Measurements from ENCODE around the gene PRKAG2. TPM values are rescaled to one million over a fixed set of nuclear protein-coding genes. Genes with fewer than 3 reads are reported as not detected.

Gene PRKAG2
- total RNA-seq, 4 donors from 2014 or later, result 8.9 to 35.1 (median 13.6) TPM

- no peak for DNase-seq
- TF ChIP-seq CTCF (IDR thresholded peaks at IDR 0.05), result no peak
- no peak for TF ChIP-seq POLR2A (IDR thresholded peaks at IDR 0.05)
These were observed 177.6 kb downstream of the PRKAG2 start for GRCh38 chr7:151699147-151699927.

DNA sequence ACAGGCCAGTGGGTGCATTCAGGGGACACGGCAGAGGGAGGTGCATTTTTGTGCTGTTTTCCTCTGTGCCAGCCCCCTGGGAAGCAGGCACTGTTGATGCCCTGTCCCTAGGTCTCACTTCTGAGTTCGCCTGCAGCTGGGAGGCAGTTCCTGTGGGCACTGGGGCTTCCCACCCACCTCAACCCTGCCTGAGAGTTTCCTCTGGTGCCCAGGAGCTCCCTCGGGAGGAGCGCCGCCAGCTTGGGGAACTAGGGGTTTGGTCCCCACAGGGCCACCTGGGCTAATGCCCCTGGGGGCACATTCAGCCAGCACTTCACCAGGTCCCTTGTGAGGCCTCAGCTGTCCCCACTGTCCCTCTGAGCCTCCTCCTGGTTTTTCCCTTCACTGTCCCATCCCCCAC, 179.0 kb downstream of the PRKAG2 start:
- intact Hi-C loops (cut with DNase I), result no loop called here
- no peak overlapping the region for H3K27ac ChIP-seq
- H3K4me1 ChIP-seq, result peaks cover 24 to 37% (median 28%) of the 10 kb centered on the region in 3 donors
- no peaks in the 10 kb centered on the region for H3K9me3 ChIP-seq
- WGBS, 2 donors, result no CpG with 5 or more reads among the region's 5 CpGs
- no peaks in the 10 kb centered on the region for H3K27me3 ChIP-seq
- no peak for TF ChIP-seq POLR2A (IDR thresholded peaks at IDR 0.05)
- no peak overlapping the region for H3K4me3 ChIP-seq
- peaks cover 0 to 6% (median 0%) of the 10 kb centered on the region in 3 donors for H3K36me3 ChIP-seq
- DNase-seq, result no peak

More at GRCh38 chr7:151699147-151699927, 177.6 kb downstream of the PRKAG2 start:
- H3K36me3 ChIP-seq, result peaks cover 0 to 6% (median 0%) of the 10 kb centered on the region in 3 donors
- 77 to 83% methylated on average over 13 to 16 of the region's 16 CpGs for WGBS, 2 donors
- H3K27me3 ChIP-seq, result no peaks in the 10 kb centered on the region
- H3K27ac ChIP-seq, result peak overlapping the region in 1 of 4 donors; percentile 17
- no peaks in the 10 kb centered on the region for H3K9me3 ChIP-seq
- intact Hi-C loops (cut with DNase I), result no loop called here
- no peak overlapping the region for H3K4me3 ChIP-seq
- H3K4me1 ChIP-seq, result peaks cover 24 to 33% (median 28%) of the 10 kb centered on the region in 3 donors

DNA sequence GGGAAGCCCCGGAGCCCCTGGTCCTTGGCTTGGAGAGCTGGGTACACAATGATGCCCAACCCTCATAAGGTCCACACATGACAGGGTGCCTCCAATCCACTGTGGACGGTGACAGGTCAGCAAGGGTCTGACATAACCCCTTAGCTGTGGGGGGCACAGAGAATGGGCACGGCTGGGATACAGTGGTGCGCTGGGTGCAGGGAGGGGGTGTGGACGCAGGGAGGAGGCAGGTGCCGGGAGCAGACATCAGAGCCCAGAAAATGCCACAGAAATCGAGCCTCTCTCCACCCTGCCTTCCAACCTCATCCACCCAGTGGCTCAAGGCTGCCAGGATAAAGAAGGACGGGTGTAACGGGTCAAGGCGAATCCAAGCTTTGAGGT, 179.4 kb downstream of the PRKAG2 start:
- Histone ChIP-seq H3K4me1 (peaks cover 24 to 37% (median 28%) of the 10 kb centered on the region in 3 donors), H3K36me3 (peaks cover 0 to 6% (median 0%) of the 10 kb centered on the region in 3 donors)

GRCh38 chr7:151696721-151697514, 180.0 kb downstream of the PRKAG2 start:
- H3K4me3 ChIP-seq, result no peak overlapping the region
- no peaks in the 10 kb centered on the region for H3K9me3 ChIP-seq
- H3K27me3 ChIP-seq, result no peaks in the 10 kb centered on the region
- intact Hi-C loops (cut with DNase I), result no loop called here
- 69 to 73% methylated on average over 3 to 9 of the region's 18 CpGs for WGBS, 2 donors
- DNase-seq, result no peak
- TF ChIP-seq CTCF (IDR thresholded peaks at IDR 0.05) (peak in 1 of 6 experiments; percentile 7), POLR2A (IDR thresholded peaks at IDR 0.05) (no peak)
- peaks cover 24 to 37% (median 28%) of the 10 kb centered on the region in 3 donors for H3K4me1 ChIP-seq
- H3K27ac ChIP-seq, result peak overlapping the region; percentile 19 to 50 (median 36)
- H3K36me3 ChIP-seq, result peaks cover 0 to 4% (median 0%) of the 10 kb centered on the region in 3 donors

More for the DNA sequence above, 179.4 kb downstream of the PRKAG2 start:
- DNase-seq, result no peak
- intact Hi-C loops (cut with DNase I), result no loop called here
- H3K4me3 ChIP-seq, result no peak overlapping the region
- WGBS, 2 donors, result 90 to 93% methylated on average over 8 to 9 of the region's 10 CpGs
- TF ChIP-seq POLR2A (IDR thresholded peaks at IDR 0.05) (no peak), CTCF (IDR thresholded peaks at IDR 0.05) (no peak)
- no peak overlapping the region for H3K27ac ChIP-seq
- H3K9me3 ChIP-seq, result no peaks in the 10 kb centered on the region
- no peaks in the 10 kb centered on the region for H3K27me3 ChIP-seq

GRCh38 chr7:151695951-151696541, 180.9 kb downstream of the PRKAG2 start:
- Histone ChIP-seq H3K9me3 (no peaks in the 10 kb centered on the region), H3K27ac (peak overlapping the region; percentile 32 to 50 (median 37)), H3K36me3 (no peaks in the 10 kb centered on the region), H3K4me1 (peaks cover 24 to 37% (median 28%) of the 10 kb centered on the region in 3 donors), H3K4me3 (no peak overlapping the region), H3K27me3 (no peaks in the 10 kb centered on the region)
- intact Hi-C loops (cut with DNase I), result no loop called here
- no peak for DNase-seq
- TF ChIP-seq POLR2A (IDR thresholded peaks at IDR 0.05), result no peak
- no peak for TF ChIP-seq CTCF (IDR thresholded peaks at IDR 0.05)
- 50 to 57% methylated on average over 6 to 15 of the region's 24 CpGs for WGBS, 2 donors
